NCI-H2081 (cell line): Measurements from ENCODE around the gene CDH5.

Experiments
- DNase-seq, 2 experiments: peaks; one replicate each; lab custom pipeline; 2025; lab: John Stamatoyannopoulos, UW

Gene CDH5

DNA sequence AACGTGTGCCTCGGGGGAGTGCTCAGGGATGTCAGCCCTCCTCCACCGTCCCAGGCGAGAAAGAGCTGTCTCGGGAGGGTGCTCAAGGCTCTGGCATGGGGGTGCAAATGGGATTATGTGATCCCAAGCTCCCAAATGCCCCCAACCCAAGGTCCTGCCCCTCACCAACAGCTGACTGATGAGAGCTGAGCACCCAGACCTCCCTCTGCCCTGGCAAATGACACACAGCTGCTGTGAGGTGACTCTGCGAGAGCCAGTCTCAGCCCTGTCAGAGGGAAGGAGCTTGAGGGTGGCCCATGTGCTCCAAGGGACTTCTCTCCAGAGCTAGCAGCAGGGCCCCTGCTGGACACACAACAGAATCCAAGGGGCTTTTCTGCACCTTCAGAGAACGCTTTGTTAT is 7.7 kb downstream of the CDH5 start:
- DNase-seq, result no peak

DNA sequence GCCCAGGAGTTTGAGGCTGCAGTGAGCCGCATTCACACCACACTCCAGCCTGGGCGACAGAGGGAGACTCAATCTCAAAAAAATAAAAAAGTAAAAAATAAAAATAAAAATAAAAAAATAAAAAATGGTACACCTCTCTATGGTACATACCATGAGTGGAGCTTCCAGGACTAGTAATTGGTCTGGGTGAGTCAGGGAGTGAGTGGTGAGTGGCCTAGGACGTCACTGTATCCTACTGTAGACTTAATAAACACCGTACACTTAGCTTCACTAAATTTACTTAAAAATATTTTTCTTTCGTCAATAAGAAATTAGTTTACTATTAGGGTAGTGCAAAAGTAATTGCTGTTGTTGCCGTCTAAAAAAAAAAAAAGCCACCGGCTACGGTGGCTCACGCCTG is 9.0 kb downstream of the CDH5 start:
- DNase-seq, result no peak

DNA sequence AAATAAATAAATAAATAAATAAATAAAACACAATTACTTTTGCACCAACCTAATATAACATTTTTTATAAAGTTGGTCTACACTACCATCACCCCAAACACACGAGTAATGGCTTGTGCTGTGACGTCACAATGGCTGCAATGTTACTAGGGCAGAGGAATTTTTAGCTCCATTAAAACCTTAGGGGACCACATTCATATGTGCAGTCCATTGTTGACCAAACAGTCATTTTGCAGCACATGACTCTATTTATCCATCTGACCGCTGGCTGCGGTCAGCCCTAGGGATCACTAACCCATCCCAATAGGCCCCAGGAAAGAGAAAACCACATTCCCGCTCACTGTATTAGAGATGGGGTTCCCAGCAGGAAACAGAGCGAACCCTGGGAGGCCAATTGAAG is 9.6 kb downstream of the CDH5 start:
- no peak for DNase-seq

DNA sequence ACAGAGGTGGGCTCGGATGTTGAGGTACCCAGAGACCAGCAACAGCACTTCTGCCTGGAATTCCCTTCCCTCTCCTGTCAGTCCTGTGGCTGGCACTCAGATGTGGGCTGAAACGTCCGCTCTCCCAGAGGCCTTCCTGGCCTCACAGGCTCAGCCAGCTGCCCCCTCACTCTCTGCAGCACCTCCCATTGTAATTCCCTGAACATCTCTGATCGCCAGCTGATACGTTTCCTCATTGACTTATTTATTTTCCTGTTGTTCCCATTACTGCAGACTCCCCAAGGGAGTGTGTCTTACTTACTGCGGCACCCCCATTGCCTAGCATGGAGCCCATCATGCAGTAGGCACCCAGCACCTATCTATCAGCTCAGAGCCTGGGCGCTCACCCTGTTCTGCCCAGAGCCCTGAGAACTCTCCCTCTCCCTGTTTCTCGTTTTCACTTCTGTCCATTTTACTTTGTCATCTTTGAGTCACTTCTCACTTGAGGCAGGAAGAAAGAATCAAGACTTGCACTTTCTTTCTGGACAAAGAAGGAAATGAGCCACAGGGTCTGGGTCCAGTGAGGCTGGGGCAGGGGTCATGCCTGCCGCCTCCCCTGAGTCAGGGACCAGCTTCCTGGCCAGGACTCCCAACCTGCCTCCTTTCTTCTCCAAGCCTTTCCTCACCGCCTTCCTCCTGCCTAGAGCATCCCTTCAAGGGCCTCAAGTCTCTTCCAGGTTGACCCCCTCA is 10.2 kb downstream of the CDH5 start:
- DNase-seq, result no peak

DNA sequence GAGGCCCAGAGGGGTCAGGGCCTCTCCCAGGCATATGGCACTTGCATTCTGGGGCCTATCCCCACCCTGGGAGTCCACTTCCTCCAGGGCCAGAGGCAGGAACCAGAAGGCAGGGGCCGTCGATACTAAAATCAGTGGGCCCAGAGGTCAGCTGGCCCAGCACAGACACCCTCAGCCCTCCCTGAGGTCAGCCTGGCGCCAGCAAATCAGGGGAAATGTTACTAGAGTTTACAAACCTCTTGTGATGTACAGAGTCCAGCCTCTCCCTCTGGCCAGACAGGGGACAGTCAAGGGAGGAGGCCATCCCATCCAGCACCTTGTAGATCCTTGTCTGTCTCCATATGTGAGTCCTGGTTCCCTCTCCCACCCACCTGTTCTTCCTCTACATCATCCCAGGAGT is 10.8 kb downstream of the CDH5 start:
- DNase-seq, result no peak

DNA sequence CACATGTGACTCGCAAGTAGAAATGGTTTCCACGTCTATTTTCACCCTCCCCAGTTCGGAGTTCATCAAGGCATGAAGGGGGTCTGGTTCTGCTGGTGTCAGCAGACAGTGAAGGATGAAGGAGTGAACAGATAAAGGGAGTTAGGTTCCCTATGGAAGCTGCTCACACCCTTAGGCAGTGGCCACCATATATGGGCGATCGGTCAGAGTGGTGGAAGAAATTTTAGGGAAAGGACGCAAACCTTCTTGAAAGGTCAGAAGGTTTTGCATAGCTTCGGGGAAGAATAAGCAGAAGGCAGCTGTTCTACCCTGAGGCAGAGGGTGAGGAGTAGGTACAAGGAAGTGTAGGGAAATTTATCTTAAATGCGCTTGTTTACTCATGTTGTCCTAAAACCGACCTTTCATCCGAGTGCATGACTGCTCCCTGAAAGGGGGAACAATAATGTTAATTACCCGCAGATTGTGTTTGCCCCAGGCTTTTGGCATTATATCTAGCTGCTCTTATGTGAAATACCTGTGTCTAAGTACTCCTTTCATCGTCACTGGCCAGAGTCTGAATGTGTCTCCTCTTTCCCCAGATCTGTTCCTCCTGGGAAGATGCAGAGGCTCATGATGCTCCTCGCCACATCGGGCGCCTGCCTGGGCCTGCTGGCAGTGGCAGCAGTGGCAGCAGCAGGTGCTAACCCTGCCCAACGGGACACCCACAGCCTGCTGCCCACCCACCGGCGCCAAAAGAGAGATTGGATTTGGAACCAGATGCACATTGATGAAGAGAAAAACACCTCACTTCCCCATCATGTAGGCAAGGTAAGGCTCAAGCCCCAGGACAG is 12.5 kb downstream of the CDH5 start:
- no peak for DNase-seq

DNA sequence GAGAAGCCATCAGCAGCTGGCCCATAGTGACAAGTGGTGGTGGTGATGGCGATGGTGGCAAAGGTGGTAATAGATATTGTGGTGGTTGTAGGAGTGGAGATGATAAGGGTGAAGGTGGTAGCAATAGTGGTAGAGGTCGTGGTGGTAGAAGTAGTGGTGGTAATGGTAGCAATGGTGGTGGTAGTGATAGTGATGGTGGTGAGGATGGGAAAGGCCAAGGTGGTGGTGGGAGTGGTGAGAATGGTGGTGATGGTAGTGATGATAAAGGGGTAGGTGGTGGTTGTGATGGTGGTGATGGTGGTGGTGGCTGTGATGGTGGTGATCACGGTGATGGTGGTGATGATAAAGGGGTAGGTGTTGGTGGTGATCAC is 13.1 kb downstream of the CDH5 start:
- DNase-seq, result no peak

DNA sequence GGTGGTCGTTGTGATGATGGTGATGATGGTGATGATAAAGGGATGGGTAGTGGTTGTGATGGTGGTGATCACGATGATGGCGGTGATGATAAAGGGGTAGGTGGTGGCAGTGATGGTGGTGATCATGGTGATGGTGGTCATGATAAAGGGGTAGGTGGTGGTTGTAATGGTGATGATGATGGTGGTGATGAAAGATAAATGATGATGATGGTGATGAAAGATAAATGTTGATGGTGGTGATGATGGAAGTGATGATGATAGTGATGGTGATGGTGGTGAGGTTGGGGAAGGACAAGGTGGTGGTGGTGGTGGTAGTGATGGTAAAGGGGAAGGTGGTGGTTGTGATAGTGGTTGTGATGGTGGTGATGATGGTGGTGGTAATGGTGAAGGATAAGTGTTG is 13.9 kb downstream of the CDH5 start:
- no peak for DNase-seq

DNA sequence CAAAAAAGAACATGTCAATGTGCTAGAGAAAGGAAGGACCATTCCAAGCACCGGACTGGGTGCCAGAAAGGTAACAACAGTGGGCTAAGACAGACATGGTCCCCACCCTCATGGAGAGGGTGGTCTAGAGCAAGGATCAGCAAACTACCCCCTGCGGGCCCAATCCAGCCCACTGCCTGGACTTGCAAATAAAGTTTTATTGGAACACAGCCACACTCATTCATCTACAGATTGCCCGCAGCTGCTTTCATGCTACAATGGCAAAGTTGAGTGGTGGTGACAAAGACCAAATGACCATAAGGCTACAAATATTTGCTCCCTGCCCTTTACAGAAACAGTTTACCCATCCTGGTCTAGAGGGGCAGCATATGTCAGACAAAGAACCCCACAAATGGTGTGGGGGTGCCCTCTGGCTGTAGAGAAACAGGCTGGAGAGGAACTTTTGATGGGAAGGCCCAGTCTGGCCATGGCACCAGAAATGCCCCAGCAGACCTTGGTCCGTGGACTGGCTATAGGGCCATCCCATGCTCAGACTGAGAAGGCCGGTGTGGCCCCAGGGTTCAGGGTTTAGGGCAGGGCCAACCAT is 15.2 kb downstream of the CDH5 start:
- DNase-seq, result no peak

DNA sequence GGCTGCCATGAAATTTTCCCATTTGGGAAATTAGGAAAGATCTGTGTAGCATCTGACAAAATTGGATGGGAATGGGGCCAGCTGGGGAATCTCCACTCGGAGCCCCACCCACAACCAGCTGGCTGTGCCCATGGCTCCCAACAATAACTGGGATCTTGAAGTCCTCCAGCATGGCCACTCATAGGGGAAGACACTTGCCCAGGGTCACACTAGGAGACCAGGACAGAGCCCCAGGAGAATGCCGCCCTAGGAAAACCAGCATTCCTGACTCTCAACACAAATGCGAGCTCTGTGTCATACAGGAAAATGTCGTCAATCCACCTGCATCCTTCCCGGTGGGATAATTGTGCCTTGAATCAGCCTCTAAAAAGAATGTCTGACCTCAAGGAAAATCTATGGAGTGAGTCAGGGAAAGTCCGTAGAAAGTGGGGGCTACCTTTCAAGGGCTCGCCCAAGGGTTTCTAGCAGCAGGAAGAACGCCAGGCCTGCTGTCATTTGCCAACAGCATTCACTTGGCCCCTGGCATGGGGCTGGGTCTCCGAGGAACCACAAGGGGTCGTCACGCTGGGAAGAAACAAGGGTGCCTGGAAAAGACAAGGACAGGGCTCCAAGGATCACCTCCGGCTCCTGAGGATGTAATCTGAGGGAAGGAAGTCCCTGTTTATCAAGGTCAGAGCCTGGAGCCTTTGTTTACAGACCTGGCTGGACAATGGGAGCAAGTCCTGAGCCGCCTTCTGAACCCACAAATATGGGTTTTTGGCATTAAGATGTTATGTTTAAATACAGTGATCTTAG is 15.9 kb downstream of the CDH5 start:
- no peak for DNase-seq

DNA sequence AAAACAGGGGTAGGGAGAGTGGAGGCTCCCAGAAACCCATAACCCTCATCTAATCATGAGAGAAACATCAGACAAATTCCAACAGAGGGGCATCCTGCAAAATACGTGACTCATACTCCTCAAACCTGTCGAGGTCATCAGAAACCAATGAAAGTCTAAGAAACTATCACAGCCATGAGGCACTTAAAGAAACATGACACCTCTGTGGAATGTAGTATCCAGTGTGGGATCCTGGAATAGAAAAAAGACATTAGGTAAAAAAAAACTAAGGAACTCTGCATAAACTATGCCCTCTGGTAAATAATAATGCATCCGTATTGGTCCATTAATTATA is 16.4 kb downstream of the CDH5 start:
- DNase-seq, result no peak

DNA sequence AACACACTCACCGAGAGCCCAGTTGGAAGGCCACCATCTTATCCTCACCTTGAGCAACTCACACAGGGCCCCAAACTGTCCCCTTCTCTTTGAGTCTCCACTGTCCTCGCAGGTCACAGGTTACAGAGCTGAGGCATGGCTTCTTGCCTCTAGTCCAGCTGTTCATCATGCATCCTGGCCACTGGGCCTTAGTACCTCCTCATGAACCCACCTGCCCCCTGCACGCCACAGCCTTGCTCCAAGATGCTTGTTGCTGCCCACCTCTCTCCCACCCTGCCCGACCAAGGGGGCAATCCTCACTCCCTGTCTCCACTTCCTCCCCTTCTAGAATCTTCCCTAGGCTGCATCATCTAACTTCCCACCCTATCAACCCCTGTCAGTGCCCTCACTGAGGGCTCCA is 17.1 kb downstream of the CDH5 start:
- no peak for DNase-seq

DNA sequence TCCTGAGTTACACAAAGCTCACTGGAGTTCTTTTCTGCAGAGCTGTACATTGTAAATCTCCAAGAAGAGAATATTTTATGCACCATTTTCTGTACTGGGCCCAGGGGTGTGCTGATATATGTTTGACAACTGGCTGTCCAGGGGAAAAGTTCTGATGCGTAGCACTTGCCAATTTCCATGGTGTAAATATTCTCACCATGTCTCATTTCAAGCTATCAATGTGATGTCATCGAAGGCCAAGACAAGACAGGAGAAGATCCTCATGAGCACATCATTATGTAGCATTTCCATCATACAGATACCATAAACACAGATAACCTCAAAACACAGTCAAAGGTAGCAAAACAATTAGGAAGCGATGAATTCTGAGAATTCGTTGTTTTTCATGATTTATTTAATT is 18.9 kb downstream of the CDH5 start:
- no peak for DNase-seq

DNA sequence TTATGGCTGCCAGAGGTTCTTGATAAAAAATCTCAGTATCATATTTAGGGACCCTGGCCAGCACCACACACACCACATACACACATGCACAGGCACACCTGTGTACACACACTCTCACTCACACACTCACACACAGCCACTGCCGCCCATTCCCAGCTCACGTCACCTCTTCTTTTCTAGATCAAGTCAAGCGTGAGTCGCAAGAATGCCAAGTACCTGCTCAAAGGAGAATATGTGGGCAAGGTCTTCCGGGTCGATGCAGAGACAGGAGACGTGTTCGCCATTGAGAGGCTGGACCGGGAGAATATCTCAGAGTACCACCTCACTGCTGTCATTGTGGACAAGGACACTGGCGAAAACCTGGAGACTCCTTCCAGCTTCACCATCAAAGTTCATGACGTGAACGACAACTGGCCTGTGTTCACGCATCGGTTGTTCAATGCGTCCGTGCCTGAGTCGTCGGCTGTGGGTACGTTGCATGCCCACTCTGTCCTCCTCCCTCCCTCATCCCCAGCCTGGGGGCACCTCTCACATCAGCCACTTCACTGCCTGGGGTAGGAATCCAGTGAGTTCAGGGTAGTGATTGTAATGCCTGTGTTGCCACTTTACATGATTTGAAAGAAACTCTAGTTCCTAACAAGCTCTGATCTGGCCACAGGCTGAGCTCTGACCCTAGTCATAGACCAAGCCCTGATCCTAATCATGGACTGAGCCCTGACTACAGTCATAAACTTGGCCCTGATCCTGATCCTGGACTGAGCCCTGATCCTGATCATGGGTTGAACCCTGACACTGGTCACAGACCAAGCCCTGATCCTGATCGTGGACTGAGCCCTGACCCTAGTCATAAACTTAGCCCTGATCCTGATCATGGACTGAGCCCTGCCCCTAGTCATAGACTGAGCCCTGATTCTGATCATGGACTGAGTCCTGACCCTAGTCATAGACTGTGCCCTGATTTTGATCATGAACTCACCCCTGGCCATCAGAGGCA is 20.4 kb downstream of the CDH5 start:
- no peak for DNase-seq

DNA sequence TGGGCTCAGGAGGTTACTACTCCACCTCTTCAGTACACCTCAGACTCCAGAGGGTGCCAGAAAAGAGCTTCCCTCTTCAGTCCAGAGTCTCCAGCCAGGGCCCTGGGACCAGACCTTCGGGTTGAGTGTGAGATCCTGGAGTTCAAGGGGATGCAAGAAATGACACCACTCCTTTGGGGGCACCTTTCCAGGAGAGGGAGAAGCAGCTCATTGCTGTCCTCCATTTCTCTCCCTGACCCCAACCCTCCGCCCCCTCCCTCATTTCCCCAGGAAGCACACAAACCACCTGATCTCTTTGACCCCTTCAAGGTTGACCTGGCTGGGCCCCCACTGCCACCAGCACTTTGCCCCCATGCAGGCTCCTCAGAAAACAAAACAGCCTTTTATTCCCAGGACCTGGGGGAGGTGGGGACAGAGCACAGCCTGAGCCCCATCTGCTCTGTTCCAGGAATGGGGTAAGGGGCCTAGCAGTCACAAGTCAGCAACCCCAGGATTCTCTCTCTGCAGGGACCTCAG is 21.4 kb downstream of the CDH5 start:
- DNase-seq, result no peak

DNA sequence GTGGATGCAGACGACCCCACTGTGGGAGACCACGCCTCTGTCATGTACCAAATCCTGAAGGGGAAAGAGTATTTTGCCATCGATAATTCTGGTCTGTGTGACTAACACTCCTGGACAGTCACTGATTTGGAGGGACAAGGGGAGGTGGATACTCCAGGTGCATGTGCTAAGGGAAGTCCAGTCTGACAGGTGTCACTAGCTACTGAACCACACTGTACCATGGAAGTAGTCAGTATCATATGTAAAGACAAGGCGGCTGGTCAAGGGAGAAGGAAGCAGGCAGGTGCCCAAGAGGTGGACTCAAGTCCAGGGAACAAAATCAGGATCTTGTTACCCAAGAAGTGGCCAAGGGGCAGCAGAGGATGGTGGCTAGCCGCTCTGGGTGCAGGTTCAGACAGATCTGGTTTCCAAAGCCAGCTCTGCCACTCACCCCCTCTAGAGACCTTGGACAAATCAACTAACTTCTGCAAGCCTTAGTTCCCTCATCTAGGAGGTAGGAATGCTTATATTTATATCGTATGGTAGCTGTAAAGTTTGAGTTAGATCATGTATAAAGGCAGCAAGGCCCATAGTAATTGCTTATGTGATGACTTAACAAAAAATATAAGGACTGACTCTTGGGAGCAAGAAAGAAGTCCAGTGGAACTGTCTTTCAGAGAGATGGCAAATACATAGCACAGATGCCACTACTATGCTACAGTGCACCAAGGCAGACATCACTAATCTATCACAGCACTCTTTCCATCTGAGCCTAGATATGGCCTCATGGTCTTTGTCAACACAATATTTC is 22.1 kb downstream of the CDH5 start:
- no peak for DNase-seq

DNA sequence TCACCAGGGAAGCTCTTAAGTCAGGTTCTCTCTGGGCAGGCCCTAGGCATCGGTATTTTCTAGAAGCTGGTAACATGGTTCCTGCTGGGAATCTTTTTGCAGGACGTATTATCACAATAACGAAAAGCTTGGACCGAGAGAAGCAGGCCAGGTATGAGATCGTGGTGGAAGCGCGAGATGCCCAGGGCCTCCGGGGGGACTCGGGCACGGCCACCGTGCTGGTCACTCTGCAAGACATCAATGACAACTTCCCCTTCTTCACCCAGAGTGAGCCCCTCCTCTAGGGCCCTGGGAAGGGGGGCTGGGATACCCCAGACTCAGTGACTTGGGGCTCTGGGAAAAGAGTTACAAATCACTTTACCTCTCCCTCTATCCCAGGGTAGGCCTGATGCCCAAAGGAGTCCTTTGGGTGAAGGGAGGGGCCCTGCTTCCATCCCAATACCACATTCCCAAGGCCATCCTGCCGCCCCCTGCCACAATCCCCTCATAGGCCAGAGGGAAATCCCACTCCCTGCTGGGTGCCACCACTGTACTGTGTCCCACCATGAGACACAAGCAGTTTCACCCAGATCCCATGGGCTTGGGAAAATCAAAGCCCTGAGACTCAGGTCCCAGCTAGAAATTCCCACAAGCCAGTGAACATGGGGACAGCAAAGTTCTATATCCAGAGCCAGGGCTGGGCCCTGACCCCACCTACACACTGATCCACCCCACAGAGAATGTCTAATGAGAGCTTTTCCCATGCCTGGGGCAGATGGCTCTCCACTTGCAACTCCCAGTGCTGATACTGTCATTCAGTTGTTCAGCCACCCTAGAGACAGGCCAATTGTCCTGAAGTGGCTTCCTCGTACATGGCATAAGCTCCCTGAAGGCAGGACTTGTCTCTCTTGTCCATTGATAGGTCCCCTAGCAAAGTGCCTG is 23.0 kb downstream of the CDH5 start:
- DNase-seq, result no peak

DNA sequence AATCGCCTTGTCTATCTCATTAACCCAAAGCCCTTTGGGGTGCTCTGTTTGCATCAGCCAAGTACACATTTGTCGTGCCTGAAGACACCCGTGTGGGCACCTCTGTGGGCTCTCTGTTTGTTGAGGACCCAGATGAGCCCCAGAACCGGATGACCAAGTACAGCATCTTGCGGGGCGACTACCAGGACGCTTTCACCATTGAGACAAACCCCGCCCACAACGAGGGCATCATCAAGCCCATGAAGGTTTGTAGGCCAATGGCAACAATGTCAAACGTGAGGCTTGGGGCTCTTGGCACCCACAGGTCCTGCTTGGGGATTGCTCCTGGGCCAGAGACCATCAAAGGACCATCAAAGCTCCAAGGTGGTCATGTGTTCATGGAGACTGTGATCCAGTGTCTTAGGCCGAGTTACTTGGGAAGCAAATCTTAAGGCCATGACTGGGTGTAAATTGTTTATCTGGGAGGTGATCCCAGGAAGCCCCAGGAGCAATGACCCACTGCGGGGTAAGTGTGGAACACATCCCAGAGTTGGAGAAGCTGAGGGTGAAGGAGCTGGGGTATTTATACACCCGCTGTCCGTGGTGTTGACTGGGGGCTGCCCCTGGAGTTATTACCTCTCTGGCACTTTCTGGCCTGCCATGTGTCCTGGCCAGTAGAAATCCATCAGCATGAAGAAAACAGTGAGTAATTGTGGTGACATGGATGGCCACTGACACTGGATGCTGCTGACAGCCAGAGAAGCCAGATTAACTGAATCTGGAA is 24.0 kb downstream of the CDH5 start:
- DNase-seq, result no peak
